OCI-LY1 (cell line): ENCODE data around the gene AGMO.

Experiments used
- H2AFZ ChIP-seq: fragments of 200-600 bp; sonication (generic), shearing (Covaris generic); 2 replicates; pipeline ENCODE4 v1.6.0; 2014; ENCODE audit warnings: antibody characterized with exemption, mild to moderate bottlenecking, low read length
- H3F3A ChIP-seq: fragments of 200-600 bp; sonication (generic), shearing (Covaris generic); 2 replicates; pipeline ENCODE4 v1.6.0; 2014; ENCODE audit warnings: mild to moderate bottlenecking, antibody characterized with exemption, low read length, moderate library complexity; ENCODE audit not compliant: insufficient read depth
- H3K27ac ChIP-seq: fragments of 200-600 bp; sonication (generic); 2 replicates; pipeline ENCODE4 v1.5.1; 2014; ENCODE audit warnings: low read length, mixed run types, mild to moderate bottlenecking, low read depth; ENCODE audit not compliant: poor library complexity, severe bottlenecking
- H3K27me3 ChIP-seq: fragments of 200-600 bp; sonication (generic); 2 replicates; pipeline ENCODE4 v1.6.0; 2014; ENCODE audit warnings: antibody characterized with exemption, mild to moderate bottlenecking, low read length, moderate library complexity; ENCODE audit not compliant: insufficient read depth
- H3K36me3 ChIP-seq: fragments of 200-600 bp; sonication (generic); 2 replicates; pipeline ENCODE4 v1.6.1; 2014; ENCODE audit warnings: mild to moderate bottlenecking, antibody characterized with exemption, low read length, moderate library complexity, mixed read lengths; ENCODE audit not compliant: insufficient read depth
- H3K4me1 ChIP-seq: fragments of 200-600 bp; sonication (generic); 2 replicates; pipeline ENCODE4 v1.5.1; 2014; ENCODE audit warnings: mild to moderate bottlenecking, low read length, moderate library complexity; ENCODE audit not compliant: insufficient read depth, severe bottlenecking
- H3K4me2 ChIP-seq: fragments of 200-600 bp; sonication (generic), shearing (Covaris generic); 2 replicates; pipeline ENCODE4 v1.6.1; 2014; ENCODE audit warnings: low read length
- H3K4me3 ChIP-seq: fragments of 200-600 bp; sonication (generic); 2 replicates; pipeline ENCODE4 v1.5.1; 2014; ENCODE audit warnings: low read length, low read depth, mild to moderate bottlenecking, mixed read lengths; ENCODE audit not compliant: poor library complexity, severe bottlenecking
- H3K79me2 ChIP-seq: fragments of 200-600 bp; shearing (Covaris generic); 2 replicates; pipeline ENCODE4 v1.6.1; 2016; ENCODE audit warnings: mixed run types, low read length, mixed read lengths; ENCODE audit not compliant: insufficient read depth
- H3K9ac ChIP-seq: fragments of 200-600 bp; sonication (generic), shearing (Covaris generic); 2 replicates; pipeline ENCODE4 v1.6.1; 2014; ENCODE audit warnings: mild to moderate bottlenecking, low read length, mixed read lengths
- H3K9me2 ChIP-seq: fragments of 200-600 bp; sonication (generic), shearing (Covaris generic); 2 replicates; pipeline ENCODE4 v1.6.1; 2014; ENCODE audit warnings: low read depth, mild to moderate bottlenecking, low read length, mixed read lengths
- H3K9me3 ChIP-seq: fragments of 200-600 bp; shearing (Covaris generic); 2 replicates; pipeline ENCODE4 v1.6.1; 2014; ENCODE audit warnings: low read length, mixed read lengths
- H4K20me1 ChIP-seq: fragments of 200-600 bp; sonication (generic), shearing (Covaris generic); 2 replicates; pipeline ENCODE4 v1.6.0; 2016; ENCODE audit warnings: mild to moderate bottlenecking, low read length; ENCODE audit not compliant: insufficient read depth
- EZH2 ChIP-seq: fragments of 200-600 bp; sonication (generic), shearing (Covaris generic); IDR thresholded peaks from 2 replicates; pipeline ENCODE4 v1.8.0; 2017; ENCODE audit warnings: borderline replicate concordance, mixed run types, mild to moderate bottlenecking, antibody characterized with exemption, low read length, moderate library complexity, mixed read lengths
- TF ChIP-seq, protein P1 (sequence below): fragments of 200-600 bp; sonication (generic), shearing (Covaris generic); IDR thresholded peaks from 2 replicates; pipeline ENCODE4 v1.5.1; 2017; ENCODE audit warnings: mild to moderate bottlenecking, antibody characterized with exemption, low read length, moderate library complexity, mixed read lengths

Gene AGMO

DNA sequence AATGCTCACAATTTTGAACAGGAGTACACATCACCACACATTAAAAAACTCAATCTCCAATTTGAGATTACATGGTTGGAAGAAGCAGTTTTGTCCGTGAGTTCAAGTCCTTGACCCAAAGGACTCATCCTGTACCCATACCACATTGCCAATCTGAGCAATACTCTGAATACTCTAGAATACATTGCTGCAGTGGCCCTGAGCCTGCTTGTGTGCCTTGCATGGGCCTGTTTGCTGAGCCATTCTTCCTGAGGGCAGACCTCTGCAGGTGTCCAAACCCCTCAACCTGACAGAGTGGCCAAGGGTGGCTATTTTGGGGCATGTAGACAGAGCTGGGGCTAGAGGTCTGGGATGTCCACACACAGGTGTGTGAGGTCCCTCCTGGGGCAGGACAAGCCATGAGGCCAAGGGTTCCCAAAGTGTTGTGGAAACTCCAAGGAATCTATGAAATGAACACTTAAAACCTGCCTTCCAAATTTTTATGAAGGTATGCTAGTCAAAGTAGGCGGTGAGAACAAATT, 15.5 kb downstream of the AGMO start:
- H3F3A ChIP-seq: no peaks in the 10 kb centered on the region
- H3K36me3 ChIP-seq: no peaks in the 10 kb centered on the region
- no peak overlapping the region for H3K27ac ChIP-seq
- H3K4me2 ChIP-seq: no peak overlapping the region
- no peaks in the 10 kb centered on the region for H3K9me2 ChIP-seq
- no peaks in the 10 kb centered on the region for H4K20me1 ChIP-seq
- TF ChIP-seq EZH2: no peak
- TF ChIP-seq, protein P1, sequence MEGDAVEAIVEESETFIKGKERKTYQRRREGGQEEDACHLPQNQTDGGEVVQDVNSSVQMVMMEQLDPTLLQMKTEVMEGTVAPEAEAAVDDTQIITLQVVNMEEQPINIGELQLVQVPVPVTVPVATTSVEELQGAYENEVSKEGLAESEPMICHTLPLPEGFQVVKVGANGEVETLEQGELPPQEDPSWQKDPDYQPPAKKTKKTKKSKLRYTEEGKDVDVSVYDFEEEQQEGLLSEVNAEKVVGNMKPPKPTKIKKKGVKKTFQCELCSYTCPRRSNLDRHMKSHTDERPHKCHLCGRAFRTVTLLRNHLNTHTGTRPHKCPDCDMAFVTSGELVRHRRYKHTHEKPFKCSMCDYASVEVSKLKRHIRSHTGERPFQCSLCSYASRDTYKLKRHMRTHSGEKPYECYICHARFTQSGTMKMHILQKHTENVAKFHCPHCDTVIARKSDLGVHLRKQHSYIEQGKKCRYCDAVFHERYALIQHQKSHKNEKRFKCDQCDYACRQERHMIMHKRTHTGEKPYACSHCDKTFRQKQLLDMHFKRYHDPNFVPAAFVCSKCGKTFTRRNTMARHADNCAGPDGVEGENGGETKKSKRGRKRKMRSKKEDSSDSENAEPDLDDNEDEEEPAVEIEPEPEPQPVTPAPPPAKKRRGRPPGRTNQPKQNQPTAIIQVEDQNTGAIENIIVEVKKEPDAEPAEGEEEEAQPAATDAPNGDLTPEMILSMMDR: no peak
- H3K79me2 ChIP-seq: no peaks in the 10 kb centered on the region
- no peaks in the 10 kb centered on the region for H3K27me3 ChIP-seq
- no peaks in the 10 kb centered on the region for H3K4me1 ChIP-seq
- no peak overlapping the region for H3K9ac ChIP-seq
- no peaks in the 10 kb centered on the region for H3K9me3 ChIP-seq
- no peak overlapping the region for H3K4me3 ChIP-seq
- H2AFZ ChIP-seq: no peak overlapping the region

DNA sequence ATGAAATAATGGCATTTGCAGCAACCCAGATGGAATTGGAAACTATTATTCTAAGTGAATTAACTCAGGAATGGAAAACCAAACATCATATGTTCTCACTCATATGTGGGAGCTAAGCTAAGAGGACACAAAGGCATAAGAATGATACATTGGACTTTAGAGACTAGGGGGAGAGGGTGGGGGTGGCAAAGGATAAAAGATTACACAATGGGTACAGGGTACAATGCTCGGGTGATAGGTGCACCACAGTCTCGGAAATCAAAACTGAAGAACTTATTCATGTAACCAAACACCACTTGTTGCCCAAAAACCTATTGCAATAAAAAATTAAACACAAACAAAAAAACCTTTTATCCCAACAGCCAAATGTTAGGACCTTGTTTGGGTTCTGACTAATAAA, 17.8 kb downstream of the AGMO start:
- Histone ChIP-seq H3K4me2 (no peak overlapping the region), H2AFZ (no peak overlapping the region), H3K4me1 (no peaks in the 10 kb centered on the region), H3K27ac (no peak overlapping the region), H3K79me2 (no peaks in the 10 kb centered on the region), H3K27me3 (no peaks in the 10 kb centered on the region), H4K20me1 (no peaks in the 10 kb centered on the region), H3K9ac (no peak overlapping the region), H3K9me3 (no peaks in the 10 kb centered on the region), H3F3A (no peaks in the 10 kb centered on the region), H3K36me3 (no peaks in the 10 kb centered on the region), H3K4me3 (no peak overlapping the region), H3K9me2 (no peaks in the 10 kb centered on the region)
- no peak for TF ChIP-seq EZH2
- TF ChIP-seq, protein P1: no peak

DNA sequence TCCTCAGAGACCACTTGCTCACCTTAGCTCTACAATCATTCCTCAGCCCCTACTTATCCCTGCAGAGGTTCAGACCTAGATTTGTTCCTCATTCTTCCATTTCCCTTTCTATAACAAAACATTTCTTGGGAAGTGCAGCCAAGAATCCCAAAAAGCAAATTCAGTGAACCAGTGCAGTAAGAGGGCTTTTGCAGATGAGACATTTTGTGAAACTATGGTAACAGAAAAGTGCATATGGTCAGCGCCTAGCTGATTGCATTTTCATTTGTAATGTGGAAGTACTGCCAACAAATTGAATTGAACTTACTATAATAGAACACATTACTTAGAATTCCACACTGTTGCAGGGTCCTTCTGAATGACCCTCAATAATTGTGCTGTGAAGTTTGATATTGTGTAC, 18.6 kb downstream of the AGMO start:
- no peaks in the 10 kb centered on the region for H3K9me2 ChIP-seq
- H3K4me1 ChIP-seq: no peaks in the 10 kb centered on the region
- no peaks in the 10 kb centered on the region for H3K36me3 ChIP-seq
- no peak overlapping the region for H3K4me2 ChIP-seq
- no peaks in the 10 kb centered on the region for H3F3A ChIP-seq
- H3K27me3 ChIP-seq: no peaks in the 10 kb centered on the region
- H3K79me2 ChIP-seq: no peaks in the 10 kb centered on the region
- no peak overlapping the region for H3K4me3 ChIP-seq
- no peaks in the 10 kb centered on the region for H3K9me3 ChIP-seq
- H2AFZ ChIP-seq: no peak overlapping the region
- TF ChIP-seq EZH2: no peak
- TF ChIP-seq, protein P1: no peak
- no peaks in the 10 kb centered on the region for H4K20me1 ChIP-seq
- no peak overlapping the region for H3K9ac ChIP-seq
- H3K27ac ChIP-seq: no peak overlapping the region
